ENCODE results near the gene RBKS. TPM values are rescaled to one million over a fixed set of nuclear protein-coding genes. Genes with fewer than 3 reads are reported as not detected.

Gene RBKS
- total and polyA plus RNA-seq, 2 of the 13 experiments (the other 11 are each of a cell fraction or from before 2014, with no cell fraction given) = 7.7 to 8.3 TPM

- TF ChIP-seq MLXIP (CRISPR knock-in tag; IDR thresholded peaks at IDR 0.05; ENCODE audit: borderline replicate concordance) = no peak
- TF ChIP-seq ZNF766 (CRISPR knock-in tag; IDR thresholded peaks at IDR 0.05; ENCODE audit: borderline replicate concordance) = no peak
- TF ChIP-seq, protein P1, sequence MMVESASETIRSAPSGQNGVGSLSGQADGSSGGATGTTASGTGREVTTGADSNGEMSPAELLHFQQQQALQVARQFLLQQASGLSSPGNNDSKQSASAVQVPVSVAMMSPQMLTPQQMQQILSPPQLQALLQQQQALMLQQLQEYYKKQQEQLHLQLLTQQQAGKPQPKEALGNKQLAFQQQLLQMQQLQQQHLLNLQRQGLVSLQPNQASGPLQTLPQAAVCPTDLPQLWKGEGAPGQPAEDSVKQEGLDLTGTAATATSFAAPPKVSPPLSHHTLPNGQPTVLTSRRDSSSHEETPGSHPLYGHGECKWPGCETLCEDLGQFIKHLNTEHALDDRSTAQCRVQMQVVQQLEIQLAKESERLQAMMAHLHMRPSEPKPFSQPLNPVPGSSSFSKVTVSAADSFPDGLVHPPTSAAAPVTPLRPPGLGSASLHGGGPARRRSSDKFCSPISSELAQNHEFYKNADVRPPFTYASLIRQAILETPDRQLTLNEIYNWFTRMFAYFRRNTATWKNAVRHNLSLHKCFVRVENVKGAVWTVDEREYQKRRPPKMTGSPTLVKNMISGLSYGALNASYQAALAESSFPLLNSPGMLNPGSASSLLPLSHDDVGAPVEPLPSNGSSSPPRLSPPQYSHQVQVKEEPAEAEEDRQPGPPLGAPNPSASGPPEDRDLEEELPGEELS (CRISPR knock-in tag; IDR thresholded peaks at IDR 0.05) = no peak
- no peak for TF ChIP-seq PHF8 (CRISPR knock-in tag; IDR thresholded peaks at IDR 0.05)
- TF ChIP-seq THAP8 (CRISPR knock-in tag; IDR thresholded peaks at IDR 0.05; ENCODE audit: borderline replicate concordance) = no peak
- no peak for TF ChIP-seq ZNF329 (CRISPR knock-in tag; IDR thresholded peaks at IDR 0.05; ENCODE audit: low read depth)
- TF ChIP-seq NAIF1 (CRISPR knock-in tag; IDR thresholded peaks at IDR 0.05; ENCODE audit: borderline replicate concordance) = no peak
- TF ChIP-seq ZNF331 (CRISPR knock-in tag; IDR thresholded peaks at IDR 0.05) = no peak
- TF ChIP-seq NR3C1 (CRISPR knock-in tag; IDR thresholded peaks at IDR 0.05) = 0 out of 2 replicates have a peak, but pooled peaks have one; percentile 14
- no peak for TF ChIP-seq ZNF496 (CRISPR knock-in tag; IDR thresholded peaks at IDR 0.05; ENCODE audit: insufficient replicate concordance)
- no peak for TF ChIP-seq ZFY (CRISPR knock-in tag; IDR thresholded peaks at IDR 0.05)
- TF ChIP-seq KLF11 (CRISPR knock-in tag; IDR thresholded peaks at IDR 0.05) = no peak
- TF ChIP-seq RFX5 (IDR thresholded peaks at IDR 0.05; ENCODE audit: low read depth, low read length) = peak; percentile 25; the same call in 1 of the 2 replicates
- TF ChIP-seq, protein P2, sequence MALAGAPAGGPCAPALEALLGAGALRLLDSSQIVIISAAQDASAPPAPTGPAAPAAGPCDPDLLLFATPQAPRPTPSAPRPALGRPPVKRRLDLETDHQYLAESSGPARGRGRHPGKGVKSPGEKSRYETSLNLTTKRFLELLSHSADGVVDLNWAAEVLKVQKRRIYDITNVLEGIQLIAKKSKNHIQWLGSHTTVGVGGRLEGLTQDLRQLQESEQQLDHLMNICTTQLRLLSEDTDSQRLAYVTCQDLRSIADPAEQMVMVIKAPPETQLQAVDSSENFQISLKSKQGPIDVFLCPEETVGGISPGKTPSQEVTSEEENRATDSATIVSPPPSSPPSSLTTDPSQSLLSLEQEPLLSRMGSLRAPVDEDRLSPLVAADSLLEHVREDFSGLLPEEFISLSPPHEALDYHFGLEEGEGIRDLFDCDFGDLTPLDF (CRISPR knock-in tag; IDR thresholded peaks at IDR 0.05) = no peak
- TF ChIP-seq JUND (CRISPR knock-in tag; IDR thresholded peaks at IDR 0.05) = no peak
- TF ChIP-seq, protein P3, sequence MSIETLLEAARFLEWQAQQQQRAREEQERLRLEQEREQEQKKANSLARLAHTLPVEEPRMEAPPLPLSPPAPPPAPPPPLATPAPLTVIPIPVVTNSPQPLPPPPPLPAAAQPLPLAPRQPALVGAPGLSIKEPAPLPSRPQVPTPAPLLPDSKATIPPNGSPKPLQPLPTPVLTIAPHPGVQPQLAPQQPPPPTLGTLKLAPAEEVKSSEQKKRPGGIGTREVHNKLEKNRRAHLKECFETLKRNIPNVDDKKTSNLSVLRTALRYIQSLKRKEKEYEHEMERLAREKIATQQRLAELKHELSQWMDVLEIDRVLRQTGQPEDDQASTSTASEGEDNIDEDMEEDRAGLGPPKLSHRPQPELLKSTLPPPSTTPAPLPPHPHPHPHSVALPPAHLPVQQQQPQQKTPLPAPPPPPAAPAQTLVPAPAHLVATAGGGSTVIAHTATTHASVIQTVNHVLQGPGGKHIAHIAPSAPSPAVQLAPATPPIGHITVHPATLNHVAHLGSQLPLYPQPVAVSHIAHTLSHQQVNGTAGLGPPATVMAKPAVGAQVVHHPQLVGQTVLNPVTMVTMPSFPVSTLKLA (IDR thresholded peaks at IDR 0.05) = peak; percentile 49; the same call in 1 of the 2 replicates
- TF ChIP-seq KAT8 (CRISPR knock-in tag; IDR thresholded peaks at IDR 0.05) = no peak; the same call in 1 of the 2 replicates
Observed at GRCh38 chr2:27890924-27891672, 911 bp upstream of the RBKS start (continued).

Data from HepG2 (cell line).